Transverse colon (tissue), 4 donors: ENCODE data around the gene PDSS2. TPM values are rescaled to one million over a fixed set of nuclear protein-coding genes. Genes with fewer than 3 reads are reported as not detected.
"Not testable (repeated sequence)": the region's sequence is repeated elsewhere in the genome, so short reads cannot be mapped to it uniquely, and the experiment has no call there.

ENCODE experiments used
- DNase-seq: peaks from one replicate; pipeline ENCODE4 v3.0.0-alpha.2; 2019
- H3K27ac ChIP-seq, 4 donors: fragments of 200-600 bp; sonication (generic); 2 replicates each; pipeline ENCODE4 v1.5.1; 2016 to 2018; ENCODE audit warnings: inconsistent platforms in 4 of 4
- H3K27me3 ChIP-seq: fragments of 200-600 bp; sonication (generic); 2 replicates; pipeline ENCODE4 v1.5.1; 2017; ENCODE audit warnings: inconsistent platforms
- H3K36me3 ChIP-seq, 4 donors: fragments of 200-600 bp; sonication (generic); 2 replicates each; pipeline ENCODE4 v1.5.1; 2017 to 2019; ENCODE audit warnings: inconsistent platforms in 4 of 4
- H3K4me1 ChIP-seq, 4 donors: fragments of 200-600 bp; sonication (generic); 2 replicates each; pipeline ENCODE4 v1.5.1; 2017 to 2020; ENCODE audit warnings: inconsistent platforms in 4 of 4
- H3K4me3 ChIP-seq, 4 donors: fragments of 200-600 bp; sonication (generic); 1 replicate in 1 of 4; 2 replicates in 3 of 4; pipeline versions ENCODE4 v1.5.1 to v1.6.1; 2017 to 2019; ENCODE audit warnings: inconsistent platforms in 4 of 4
- H3K9me3 ChIP-seq, 2 donors: fragments of 200-600 bp; sonication (generic); 2 replicates each; pipeline ENCODE4 v1.5.1; 2017 to 2019; ENCODE audit warnings: inconsistent platforms in 2 of 2
- CTCF ChIP-seq, 5 experiments: fragments of 200-600 bp in 3 of 5; fragments of 450-650 bp in 2 of 5; sonication (generic) in 3 of 5; IDR thresholded peaks; 1 replicate in 2 of 5; 2 replicates in 3 of 5; pipeline ENCODE4 v1.5.1; 2016 to 2017; ENCODE audit warnings: antibody characterized with exemption in 5 of 5, inconsistent platforms in 3 of 5, mild to moderate bottlenecking in 2 of 5, moderate library complexity in 1 of 5
- EP300 ChIP-seq: sonication (generic); formaldehyde crosslinking; IDR thresholded peaks from one replicate; pipeline ENCODE4 v1.6.1; 2017; ENCODE audit warnings: antibody characterized with exemption, low read depth
- POLR2A ChIP-seq: fragments of 450-650 bp; IDR thresholded peaks from one replicate; pipeline ENCODE4 v1.6.1; 2016; ENCODE audit warnings: antibody characterized with exemption, mild to moderate bottlenecking, moderate library complexity
- POLR2AphosphoS5 ChIP-seq, 3 donors: sonication (generic); formaldehyde crosslinking; IDR thresholded peaks; one replicate each; pipeline ENCODE4 v1.6.1; 2016; ENCODE audit warnings: antibody characterized with exemption in 3 of 3
- WGBS, 2 donors: methylation state at CpG; one replicate each; pipeline ENCODE4 v1.1.5; 2018; ENCODE audit warnings: low coverage in 1 of 2; 5-methylcytosine and 5-hydroxymethylcytosine counted together
- in situ Hi-C, 4 donors: fragments of 200-750 bp; cut with MboI; loops; one replicate each; pipeline versions ENCODE4 v1.15.0 to v1.15.1; 2017; ENCODE audit warnings: low sequenced_read_pairs in 3 of 4, low pct_ligation_motif_present in 1 of 4, low pct_unique_long_range_greater_than_20kb in 1 of 4
- intact Hi-C: fragments of 100-400 bp; cut with DNase I; formaldehyde crosslinking; loops from one replicate; pipeline ENCODE4 v1.15.1; 2023; ENCODE audit warnings: low total_unique reads
- total RNA-seq, 4 donors: library from RNA; depleted of rRNA; stranded (reverse); fragments of >200 nt; gene quantifications; one replicate each; pipeline ENCODE4 v1.1.0, GENCODE V29; 2016

Gene PDSS2
- total RNA-seq, 4 donors from 2014 or later, result 3.0 to 32.5 (median 15.6) TPM

- DNase-seq, result no peak
- Histone ChIP-seq H3K4me3 (no peak overlapping the region), H3K4me1 (peaks cover 0 to 4% (median 0%) of the 10 kb centered on the region in 4 donors), H3K36me3 (no peaks in the 10 kb centered on the region), H3K27ac (no peak overlapping the region), H3K27me3 (no peaks in the 10 kb centered on the region), H3K9me3 (no peaks in the 10 kb centered on the region)
- TF ChIP-seq CTCF (IDR thresholded peaks at IDR 0.05) (no peak), POLR2A (no peak), EP300 (no peak), POLR2AphosphoS5 (IDR thresholded peaks at IDR 0.05) (no peak)
- intact Hi-C loops, result no loop called here
- in situ Hi-C loops, result no loop called here
These were observed 75.7 kb downstream of the PDSS2 start for GRCh38 chr6:107383705-107384104.

- Histone ChIP-seq H3K27ac (no peak overlapping the region), H3K9me3 (no peaks in the 10 kb centered on the region), H3K4me1 (no peaks in the 10 kb centered on the region), H3K4me3 (no peak overlapping the region), H3K36me3 (no peaks in the 10 kb centered on the region), H3K27me3 (no peaks in the 10 kb centered on the region)
- in situ Hi-C loops (no loop called here), intact Hi-C loops (no loop called here)
- 94 to 100% methylated on average over 1 of the region's 1 CpG for WGBS, 2 donors
- DNase-seq, result no peak
- TF ChIP-seq CTCF (IDR thresholded peaks at IDR 0.05) (no peak), POLR2A (no peak), POLR2AphosphoS5 (IDR thresholded peaks at IDR 0.05) (no peak), EP300 (no peak)
These were observed 85.1 kb downstream of the PDSS2 start for GRCh38 chr6:107374264-107374663.

GRCh38 chr6:107369493-107369892, 89.9 kb downstream of the PDSS2 start:
- H3K4me1 ChIP-seq, result peaks cover 0 to 5% (median 0%) of the 10 kb centered on the region in 4 donors
- H3K27me3 ChIP-seq, result no peaks in the 10 kb centered on the region
- no peak overlapping the region for H3K4me3 ChIP-seq
- WGBS, 2 donors, result 31 to 43% methylated on average over 1 of the region's 1 CpG
- H3K27ac ChIP-seq, result no peak overlapping the region
- DNase-seq, result no peak
- no peak for TF ChIP-seq POLR2A
- TF ChIP-seq POLR2AphosphoS5 (IDR thresholded peaks at IDR 0.05), result no peak
- in situ Hi-C loops (no loop called here), intact Hi-C loops (no loop called here)
- no peaks in the 10 kb centered on the region for H3K36me3 ChIP-seq
- H3K9me3 ChIP-seq, result no peaks in the 10 kb centered on the region

GRCh38 chr6:107368471-107368870, 90.9 kb downstream of the PDSS2 start:
- TF ChIP-seq EP300 (no peak), CTCF (IDR thresholded peaks at IDR 0.05) (no peak), POLR2A (no peak), POLR2AphosphoS5 (IDR thresholded peaks at IDR 0.05) (no peak)
- Histone ChIP-seq H3K27ac (no peak overlapping the region), H3K27me3 (no peaks in the 10 kb centered on the region), H3K36me3 (no peaks in the 10 kb centered on the region), H3K4me1 (peaks cover 0 to 5% (median 0%) of the 10 kb centered on the region in 4 donors), H3K4me3 (no peak overlapping the region), H3K9me3 (no peaks in the 10 kb centered on the region)
- 96% methylated on average over 2 of the region's 2 CpGs; no CpG with 5 or more reads in 1 of the 2 donors for WGBS, 2 donors
- intact Hi-C loops, result no loop called here
- in situ Hi-C loops, result no loop called here
- no peak for DNase-seq

- in situ Hi-C loops, H3K4me1 ChIP-seq, DNase-seq, intact Hi-C loops, H3K36me3 ChIP-seq, H3K27me3 ChIP-seq, H3K9me3 ChIP-seq, H3K4me3 ChIP-seq, H3K27ac ChIP-seq: not testable (repeated sequence)
- WGBS, 2 donors, result 96% methylated on average over 17 of the region's 26 CpGs; no CpG with 5 or more reads in 1 of the 2 donors
These were observed 95.2 kb downstream of the PDSS2 start for GRCh38 chr6:107364173-107364572.
